ENCODE measurements around the gene P2RX2.

Gene P2RX2

DNA sequence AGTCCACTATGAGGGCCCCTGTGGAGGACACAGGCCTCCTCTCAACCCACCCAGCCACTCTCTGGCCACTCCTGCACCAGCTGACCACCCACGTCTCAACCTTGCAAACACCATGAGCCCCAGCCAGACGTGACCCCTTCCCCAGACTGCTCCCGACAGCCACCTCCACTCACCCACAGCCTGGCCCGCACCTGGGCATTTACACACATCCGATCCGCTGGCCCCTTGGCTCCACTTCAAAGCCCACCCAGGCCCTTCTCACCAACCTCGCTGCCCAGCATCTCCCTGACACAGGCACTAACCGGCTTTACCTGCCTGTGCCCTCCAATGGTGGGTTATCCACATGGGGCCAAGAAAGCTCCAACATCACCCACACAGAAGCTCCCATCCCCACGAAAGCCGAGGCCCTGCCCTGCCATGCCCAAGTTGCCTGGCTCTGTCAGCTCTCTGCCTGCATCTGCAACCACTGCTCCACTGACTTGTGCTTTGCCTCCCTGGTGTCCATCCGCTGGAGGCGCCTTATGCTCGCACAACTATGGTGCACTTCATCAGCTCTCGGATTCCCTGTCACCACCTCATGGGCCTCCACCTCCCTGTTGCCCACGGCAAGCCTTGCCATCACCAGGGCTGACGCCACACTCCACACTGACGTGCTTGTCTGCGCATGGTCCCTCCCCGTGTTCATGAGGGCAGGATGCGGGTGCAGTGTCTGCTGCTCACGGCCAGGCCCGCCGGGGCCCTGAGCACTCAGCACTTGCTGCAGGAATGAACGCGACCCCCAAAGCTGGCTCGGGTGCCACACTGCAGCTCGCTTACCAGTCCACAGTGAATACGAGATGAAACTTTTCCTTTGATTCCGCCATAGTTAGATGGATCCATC is 16.7 kb downstream of the P2RX2 start:
- no peak for DNase-seq (ENCODE audit: low read depth, low spot score)

DNA sequence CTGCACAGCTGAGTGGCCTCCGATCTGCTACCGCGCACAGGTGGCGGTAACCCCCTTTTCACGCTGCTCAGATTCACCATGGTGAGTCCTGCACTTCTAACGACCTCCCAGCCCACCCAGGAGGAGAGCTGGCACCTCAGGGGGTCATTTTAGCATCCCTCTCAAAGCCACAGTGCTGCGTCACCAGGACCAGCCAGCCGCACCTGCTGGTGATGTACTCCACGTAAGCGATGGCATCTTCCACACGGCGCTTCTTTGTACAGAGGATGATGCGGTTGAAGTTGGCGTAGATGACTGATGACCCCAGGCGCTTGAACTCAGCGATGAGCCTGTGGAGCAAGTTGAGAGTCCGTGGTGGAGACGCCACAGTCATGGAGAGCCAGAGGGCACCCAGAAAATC is 19.2 kb downstream of the P2RX2 start:
- no peak for DNase-seq (ENCODE audit: low read depth, low spot score)

DNA sequence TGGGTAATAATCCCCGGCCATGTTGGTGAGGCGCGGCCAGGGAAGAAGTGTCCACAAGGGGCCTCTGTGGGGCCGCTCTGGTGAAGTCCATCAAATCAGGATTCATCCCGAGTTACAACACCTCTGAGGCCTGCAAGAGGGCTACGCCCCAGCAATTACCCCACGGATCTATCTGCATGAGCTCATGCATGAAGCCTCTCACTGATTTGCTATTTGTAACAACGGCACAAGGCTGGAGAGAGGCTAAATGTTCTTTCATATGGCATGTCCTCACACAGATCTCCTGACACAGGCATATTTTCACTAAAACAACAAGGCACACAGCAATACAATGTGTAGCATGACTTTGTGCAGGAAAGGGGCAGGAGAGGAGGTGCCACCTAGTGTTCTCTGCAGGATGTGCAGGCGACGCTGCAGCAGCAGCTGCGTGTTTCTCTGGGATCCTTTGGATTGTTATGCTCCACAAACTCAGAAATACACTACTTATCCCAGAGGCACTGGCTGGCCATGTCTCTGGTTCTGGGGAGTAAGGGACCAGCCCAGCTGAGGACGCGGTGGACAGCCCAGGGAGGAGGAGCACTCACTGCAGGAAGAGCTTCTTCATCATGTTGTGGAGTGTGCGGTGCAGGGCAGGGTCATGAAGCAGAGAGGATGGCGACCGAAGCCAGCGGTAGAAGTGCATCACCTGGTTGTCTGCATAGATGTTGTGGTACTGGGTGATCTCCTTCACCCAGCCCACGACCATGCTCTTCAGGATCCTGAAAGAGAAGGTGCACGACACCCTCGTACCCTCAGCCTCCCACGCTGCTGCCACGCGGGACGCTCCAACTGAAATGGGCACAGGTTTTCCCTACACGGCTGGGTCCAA is 20.2 kb downstream of the P2RX2 start:
- DNase-seq (ENCODE audit: low read depth, low spot score) = peak; percentile 23

DNA sequence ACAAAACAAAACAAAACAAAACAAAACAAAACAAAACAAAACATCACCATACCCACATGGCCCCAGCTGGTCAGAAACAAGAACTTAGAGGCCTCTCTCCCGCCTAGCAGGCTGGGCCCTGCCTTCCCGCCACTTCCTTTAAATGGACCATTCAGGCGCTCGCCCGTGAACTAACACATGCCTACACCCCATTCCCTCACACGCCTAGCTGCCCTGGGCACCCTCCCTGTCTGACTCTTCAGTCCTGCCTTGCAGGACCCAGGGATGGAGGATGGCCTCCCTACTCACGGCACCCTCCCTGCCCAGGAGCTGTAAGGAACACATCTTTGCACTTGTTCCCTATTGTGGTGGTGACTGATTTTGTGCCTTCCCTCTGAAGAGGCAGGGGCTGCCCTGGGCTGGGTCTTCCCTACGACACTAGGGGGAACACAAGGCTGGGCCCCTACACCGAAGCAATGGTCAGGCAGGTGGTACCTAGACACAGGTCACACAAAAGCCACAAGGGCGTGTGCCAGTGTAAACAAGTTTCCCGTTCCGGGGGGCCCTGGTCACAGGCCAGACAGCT is 21.5 kb downstream of the P2RX2 start:
- DNase-seq (ENCODE audit: low read depth, low spot score) = no peak

DNA sequence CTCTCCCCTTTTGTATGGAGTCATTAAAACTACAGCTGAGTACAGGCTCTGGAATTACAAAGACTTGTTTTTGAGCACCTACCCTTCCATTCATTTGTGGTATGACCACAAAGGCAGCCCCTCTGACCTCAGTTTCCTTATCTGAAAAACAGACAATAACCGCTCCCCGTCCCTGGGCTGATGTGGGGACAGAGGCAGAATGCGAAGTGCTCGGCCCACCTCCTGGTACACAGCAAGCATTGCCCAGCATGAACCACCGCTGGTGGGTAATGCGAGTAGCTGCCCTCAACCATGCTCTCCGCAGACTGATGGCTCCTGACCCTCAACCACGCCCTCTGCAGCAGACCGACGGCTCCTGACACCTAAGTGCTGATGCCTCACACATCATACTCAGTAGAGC is 22.4 kb downstream of the P2RX2 start:
- DNase-seq (ENCODE audit: low read depth, low spot score) = no peak

DNA sequence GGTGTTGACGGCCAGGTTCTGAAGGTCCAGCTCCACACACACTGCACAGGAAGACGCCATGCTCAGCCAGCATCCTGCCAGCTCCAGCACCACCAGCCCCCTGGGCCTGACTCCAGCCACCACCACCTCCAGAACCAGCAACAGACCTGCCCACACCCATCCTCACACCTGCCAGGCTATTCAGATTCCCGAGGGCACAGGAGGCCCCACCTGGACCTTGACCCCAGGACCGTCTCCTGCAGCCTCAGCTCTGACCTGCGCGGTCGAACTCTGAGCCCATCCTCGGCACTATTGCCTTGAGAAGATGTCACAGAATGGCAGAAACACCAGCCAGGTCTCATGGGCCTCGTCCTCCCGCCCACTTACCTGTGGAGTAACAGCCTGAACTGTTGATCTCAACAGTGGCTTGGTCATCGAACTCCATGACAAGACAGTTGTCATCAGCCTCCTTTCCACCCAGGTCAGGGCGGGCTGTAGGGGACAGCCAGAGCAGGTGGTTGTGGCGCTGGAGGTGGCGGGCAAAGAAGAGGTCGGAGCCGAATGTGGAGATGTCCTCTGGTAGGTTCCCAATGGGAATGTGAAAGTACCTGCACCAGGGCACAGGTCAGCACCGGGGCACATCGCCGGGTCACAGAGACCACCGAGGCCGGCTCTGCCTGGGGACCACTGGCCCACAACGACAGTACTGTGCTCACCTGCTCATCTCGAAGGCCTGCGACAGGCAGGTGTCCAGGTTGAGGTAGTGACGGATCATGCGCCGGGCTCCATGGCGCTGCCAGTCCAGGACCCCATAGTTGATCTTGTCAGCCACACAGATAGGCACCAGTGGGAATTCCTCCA is 23.5 kb downstream of the P2RX2 start:
- no peak for DNase-seq (ENCODE audit: low read depth, low spot score)

DNA sequence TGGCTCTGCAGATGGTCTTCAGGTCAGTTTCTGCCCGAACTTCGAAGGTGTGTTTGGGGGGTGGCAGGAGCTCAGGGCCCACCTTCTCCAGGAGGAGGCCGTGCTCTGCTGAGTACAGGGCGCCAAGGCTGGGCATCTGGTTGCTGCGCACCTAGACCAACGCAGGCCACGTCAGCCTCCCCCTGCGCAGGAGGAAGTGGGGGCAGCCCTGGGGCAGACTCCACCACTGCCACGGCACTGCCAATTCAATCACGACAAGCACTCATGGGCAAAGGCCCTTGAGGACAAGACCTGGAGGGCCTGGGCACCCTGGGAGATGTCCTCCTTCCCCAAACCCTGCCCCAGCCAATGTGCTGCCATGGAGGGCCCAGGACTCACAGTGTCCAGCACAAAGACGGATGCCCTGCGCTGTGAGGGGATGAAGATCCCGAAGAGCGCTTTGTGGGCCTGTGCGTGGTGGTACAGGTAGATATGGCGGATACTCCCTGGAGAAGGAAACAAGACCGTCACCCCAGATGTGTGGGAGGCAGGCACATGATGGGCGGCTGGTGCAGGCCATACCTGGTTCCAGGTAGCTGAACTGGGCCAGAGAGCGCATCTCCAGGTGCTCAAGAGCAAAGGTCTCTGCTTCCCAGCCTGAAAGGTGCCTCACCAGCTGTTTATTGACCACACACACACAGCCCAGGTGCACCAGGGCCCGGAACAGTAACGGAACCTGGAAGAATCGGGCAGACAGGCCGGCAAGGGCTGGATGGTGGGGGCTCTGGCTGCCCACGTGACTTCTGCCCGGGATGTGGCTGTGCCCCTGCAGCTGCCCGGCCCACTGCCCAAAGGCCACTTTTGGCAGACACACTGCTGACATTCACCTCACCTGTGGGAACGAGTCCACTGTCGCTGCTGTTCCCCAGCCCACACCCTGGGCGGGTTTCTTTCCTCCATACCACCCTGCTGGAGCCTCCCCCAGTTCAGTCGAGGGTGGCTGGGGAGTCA is 24.6 kb downstream of the P2RX2 start:
- DNase-seq (ENCODE audit: low read depth, low spot score) = no peak

DNA sequence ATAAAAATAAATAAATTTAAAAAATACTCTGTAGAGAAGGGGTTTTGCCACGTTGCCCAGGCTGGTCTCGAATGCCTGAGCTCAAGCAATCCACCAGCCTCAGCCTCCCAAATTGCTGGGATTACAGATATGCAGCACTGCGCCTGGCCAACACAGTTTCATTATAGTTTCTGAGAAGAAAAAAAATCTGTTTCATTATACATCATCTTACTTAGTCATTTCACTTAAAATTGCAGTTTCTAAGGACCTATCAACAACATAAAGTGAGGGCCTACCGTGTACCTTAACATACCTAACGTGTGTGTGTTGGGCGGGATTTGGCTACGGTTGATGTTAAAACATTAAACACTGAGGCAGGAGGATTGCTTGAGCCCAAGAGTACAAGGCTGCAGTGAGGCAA is 28.3 kb downstream of the P2RX2 start:
- DNase-seq (ENCODE audit: low read depth, low spot score) = no peak

DNA sequence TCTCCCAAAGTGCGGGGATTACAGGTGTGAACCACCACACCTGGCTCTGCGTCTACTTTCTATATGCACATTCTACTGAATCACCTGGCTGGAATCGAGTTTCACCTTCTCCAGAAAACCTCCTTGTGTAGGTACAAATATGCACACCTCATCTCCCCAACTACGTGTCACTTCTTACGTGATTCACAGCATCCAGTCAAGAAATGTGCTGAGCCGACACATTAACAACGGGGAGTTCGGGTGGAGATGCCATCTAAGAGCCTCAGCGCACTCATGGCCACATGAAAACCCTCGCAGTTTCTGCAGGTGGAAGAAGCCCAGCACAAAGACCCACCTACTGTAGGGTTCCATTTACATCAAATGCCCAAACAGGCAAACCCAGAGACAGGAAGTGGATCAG is 29.3 kb downstream of the P2RX2 start:
- no peak for DNase-seq (ENCODE audit: low read depth, low spot score)

DNA sequence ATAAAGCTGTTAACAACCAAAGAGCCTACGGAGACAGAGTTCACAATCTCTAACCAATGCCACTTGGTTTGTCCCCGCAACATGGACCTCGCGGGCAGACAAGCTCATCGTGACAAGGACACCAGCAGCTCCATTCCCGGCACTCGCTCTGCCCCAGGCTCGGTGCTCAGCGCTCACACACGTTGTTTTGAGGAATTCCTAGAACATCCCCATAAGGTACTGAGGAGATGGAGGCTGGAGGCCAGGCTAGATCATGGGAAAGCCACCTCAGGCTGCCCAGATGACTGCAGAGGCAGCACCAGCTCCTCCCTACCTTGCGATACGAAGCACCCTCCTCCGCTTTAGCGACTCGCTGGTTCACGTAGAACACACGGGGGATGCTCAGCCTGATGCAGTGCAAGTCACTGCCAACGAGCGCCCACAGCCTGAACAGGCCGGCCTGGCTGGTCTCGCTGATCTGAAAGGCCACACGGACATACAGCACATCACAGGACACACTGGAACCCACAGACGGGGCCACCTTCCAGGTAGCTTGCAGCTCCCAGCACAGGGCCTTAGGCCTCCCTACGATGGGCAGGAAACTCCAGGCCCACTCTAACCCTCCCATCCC is 30.1 kb downstream of the P2RX2 start:
- DNase-seq (ENCODE audit: low read depth, low spot score) = no peak

DNA sequence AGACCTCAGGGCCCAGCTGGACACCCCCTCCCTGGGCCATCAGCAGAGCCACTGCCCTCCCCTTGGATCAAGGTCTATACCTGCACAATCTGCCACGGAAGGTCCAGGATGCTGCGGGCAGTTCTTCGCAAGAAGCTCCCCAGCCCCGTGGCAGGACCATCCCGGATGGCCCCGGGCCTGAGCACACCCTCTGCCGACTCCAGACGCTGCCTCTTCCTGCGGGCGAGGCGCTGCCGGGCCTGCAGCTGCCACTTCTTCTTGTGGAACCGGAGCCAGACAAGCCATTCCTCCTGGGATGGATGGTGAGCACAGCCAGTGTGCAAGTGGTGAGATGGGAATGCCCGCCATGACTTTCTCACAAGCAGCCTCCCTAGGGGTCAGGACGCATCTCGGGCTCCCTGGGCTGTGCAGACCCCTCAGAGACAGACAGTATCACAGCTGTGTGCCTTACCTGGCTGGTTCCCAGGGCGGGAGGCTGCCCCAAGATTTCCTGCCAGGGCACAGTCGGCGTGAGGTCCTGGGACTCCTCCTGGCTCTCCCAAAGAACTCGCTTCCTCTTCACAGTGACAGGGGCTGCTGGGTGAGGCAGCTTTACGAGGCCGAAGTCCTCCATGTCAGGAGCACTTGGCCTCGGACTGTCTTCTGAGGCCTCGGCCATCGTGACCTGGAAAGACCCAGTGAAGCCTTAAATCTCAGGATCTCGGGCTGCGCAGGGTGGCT is 30.8 kb downstream of the P2RX2 start:
- DNase-seq (ENCODE audit: low read depth, low spot score) = no peak

DNA sequence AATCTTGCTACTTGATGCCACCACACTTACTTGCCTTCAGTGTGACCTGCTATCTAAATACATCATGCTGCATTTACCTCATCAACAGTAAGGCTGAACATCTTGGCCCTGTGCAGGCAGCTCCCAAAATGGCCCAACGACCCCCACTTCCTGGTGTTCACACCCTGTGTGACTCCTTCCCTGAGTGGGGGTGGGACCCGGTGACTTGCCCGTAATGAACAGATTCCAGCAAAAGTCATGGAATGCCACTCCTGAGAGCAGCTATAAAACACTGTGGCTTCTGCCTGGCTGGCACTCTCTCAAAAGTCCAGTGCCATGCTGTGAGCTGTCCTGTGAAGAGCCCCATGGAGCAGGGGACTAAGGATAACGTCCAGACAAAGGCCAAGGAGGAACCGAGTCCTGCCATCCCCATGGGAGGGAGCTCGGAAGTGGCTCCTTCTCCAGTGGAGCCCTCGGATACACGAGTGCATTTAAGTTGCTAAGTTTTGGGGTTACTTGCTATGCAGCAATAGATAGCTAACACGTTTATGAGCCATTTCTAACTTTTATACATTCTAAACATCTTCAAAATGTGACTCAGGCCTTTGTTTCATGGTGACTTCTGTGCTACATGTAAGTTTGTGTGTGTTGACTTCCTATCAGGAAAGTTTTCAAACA is 33.0 kb downstream of the P2RX2 start:
- DNase-seq (ENCODE audit: low read depth, low spot score) = no peak

DNA sequence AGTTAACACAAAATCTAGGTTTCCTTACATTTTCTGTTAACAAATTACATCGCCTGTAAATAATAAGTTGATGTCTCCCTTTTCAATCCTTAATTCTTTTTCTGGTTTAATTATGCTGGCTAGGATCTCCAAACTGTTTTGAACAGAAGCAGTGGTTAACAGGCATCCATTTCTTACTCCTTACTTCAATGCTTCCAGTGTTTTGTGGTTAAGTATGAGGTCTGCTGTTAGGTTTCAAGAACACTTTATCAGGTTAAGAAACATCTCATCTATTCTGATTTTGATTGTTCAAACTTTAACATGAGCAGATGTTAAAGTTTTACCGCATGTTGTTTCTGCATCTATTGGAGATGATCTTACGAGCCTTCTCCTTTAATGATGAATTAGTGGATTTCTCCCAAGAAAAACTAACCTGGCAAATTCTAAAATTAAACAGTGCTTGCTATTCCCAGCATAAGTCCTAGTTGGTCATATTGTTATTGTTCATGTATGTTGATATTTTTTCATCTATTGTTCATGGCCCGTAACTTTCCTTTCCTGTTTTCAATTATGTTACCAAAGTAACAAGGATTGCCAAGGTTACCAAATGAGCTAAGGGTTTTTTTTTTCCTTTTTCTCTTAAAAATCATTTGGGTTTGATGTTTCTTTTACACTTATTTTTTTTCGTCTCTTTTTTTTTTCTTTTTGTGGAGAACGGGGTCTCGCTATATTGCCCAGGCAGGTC is 35.2 kb downstream of the P2RX2 start:
- DNase-seq (ENCODE audit: low read depth, low spot score) = no peak

DNA sequence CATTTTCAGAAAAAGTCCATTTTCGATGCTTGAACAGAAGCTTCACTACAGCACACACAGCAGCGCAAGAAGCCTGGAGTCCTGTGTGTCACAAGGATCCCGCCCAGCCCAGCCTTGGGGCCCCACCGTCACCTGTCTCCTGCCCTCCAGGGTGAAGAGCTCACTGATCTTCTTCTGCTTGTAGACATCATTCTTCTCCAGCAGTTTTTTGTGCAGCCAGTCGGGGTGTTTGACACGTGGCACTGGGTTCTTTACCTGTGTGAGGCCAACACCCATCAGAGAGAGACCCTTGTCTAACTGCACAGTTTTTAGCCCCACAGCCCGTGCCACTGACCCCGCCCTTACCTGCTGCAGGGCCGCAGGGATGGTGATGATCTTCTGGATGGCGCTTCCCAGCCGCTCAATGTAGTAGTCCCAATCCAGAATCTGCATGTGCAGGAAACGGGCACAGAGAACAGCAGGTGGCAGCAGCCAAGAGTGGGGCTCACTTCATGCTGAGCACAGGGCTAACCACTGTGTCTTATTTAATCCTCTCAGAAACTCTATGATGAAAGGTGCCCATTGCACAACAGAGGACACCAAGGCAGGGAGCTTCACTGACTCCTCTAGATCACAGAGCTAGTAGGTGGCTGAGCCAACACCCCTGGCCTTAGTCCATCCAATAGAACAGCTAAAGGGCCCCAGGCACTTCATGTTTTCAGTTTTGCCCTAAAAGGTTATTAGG is 38.6 kb downstream of the P2RX2 start:
- DNase-seq (ENCODE audit: low read depth, low spot score) = no peak

DNA sequence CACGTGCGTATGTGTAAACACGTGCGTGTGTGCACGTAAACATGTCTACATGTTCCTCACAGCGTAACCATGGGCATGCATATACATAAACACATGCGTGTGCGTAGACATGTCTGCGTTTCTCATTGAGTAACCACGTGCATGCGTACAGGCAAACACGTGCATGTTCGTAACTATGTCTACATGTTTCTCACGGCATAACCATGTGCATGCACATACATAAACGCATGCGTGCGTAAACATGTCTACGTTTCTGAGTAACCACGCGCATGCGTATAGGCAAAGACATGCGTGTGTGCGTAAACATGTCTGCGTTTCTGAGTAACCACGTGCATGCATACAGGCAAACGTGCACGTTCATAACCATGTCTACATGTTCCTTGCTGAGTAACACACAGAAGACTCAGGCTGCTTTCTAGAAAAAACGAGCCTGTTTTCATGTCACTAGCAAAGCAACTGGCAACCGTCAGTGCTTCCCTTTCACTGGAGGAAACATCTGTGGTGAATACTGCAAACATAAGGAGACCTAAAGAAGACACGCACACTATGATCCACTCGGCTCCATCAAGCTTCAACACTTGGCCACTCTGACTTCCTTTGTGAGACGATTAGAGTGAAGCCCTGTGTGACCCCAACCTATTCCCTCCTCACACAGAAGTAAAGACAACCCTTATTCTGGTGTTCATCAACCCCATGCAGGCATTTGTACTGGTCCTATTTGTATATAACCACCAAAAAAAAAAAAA is 39.7 kb downstream of the P2RX2 start:
- no peak for DNase-seq (ENCODE audit: low read depth, low spot score)

DNA sequence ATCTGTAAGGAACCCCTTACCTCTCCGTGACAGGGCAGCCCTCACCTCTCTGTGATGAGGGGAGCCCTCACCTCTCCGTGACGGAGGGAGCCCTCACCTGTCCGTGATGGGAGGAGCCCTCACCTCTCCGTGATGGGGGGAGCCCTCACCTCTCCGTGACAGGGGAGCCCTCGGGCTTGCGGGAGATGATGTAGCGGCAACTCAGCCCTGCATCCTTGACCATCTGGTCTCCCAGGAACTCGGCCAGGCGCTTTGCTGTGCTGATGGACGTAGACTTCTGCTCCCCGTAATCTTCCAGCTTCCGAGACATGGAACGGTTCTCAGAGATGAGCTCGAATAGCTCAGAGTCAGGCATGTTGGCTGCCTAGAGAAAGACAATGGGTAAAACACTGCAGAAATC is 40.6 kb downstream of the P2RX2 start:
- DNase-seq (ENCODE audit: low read depth, low spot score) = no peak

DNA sequence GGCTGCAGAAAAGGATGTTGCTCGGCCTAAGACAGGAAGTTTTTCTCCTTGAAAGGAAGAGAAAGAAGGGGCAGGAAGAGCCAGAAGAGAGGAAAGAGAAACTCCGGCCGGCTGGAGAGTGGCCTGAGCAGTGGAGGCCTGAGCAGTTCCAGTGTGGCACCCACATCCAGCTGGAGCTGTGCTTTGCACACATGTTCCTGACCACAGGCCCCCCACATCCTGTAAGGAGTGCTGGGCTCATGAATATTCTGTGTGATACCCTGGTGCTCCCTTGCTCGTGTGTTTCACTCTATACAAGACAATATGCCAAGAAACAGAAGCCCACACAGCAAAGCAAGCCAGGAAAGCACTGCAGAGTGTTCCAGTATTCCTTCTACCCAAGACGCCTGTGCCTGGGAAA is 41.5 kb downstream of the P2RX2 start:
- no peak for DNase-seq (ENCODE audit: low read depth, low spot score)

Data from smooth muscle cell of the brain vasculature (primary cell).